PC-3 (cell line): ENCODE results near the gene ZSCAN2.

ENCODE experiments used
- EZH2 ChIP-seq: fragments of 300-600 bp; sonication (generic); IDR thresholded peaks from one replicate; pipeline ENCODE4 v1.6.1; 2017; ENCODE audit warnings: antibody characterized with exemption, mild to moderate bottlenecking, low read length; ENCODE audit not compliant: unreplicated experiment
- EZH2phosphoT487 ChIP-seq: fragments of 300-600 bp; sonication (generic); IDR thresholded peaks from 2 replicates; pipeline ENCODE4 v1.6.1; 2018; ENCODE audit warnings: mild to moderate bottlenecking, antibody characterized with exemption, low read length, borderline replicate concordance

GRCh38 chr15:84604826-84605553, 4.2 kb downstream of the ZSCAN2 start:
- TF ChIP-seq EZH2 (no peak), EZH2phosphoT487 (no peak)
